ENCODE data around the gene NR3C2.

DNA sequence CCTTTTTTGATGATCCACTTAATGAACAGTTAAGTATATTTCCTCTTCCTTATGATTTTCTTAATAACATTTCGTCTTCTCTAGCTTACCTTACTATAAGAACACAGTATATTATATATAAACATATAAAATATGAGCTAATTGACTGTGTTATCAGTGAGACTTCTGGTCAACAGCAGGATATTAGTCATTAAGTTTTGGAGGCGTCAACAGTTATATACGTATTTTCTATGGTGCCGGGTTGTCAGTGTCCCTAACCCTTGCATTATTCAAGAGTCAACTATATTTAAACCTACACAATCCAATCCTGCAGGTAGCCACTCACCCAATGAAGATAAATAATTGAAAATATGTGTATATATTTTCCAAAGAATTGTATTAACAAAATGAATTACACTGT, 88.0 kb downstream of the NR3C2 start:
- TF ChIP-seq, protein P1, sequence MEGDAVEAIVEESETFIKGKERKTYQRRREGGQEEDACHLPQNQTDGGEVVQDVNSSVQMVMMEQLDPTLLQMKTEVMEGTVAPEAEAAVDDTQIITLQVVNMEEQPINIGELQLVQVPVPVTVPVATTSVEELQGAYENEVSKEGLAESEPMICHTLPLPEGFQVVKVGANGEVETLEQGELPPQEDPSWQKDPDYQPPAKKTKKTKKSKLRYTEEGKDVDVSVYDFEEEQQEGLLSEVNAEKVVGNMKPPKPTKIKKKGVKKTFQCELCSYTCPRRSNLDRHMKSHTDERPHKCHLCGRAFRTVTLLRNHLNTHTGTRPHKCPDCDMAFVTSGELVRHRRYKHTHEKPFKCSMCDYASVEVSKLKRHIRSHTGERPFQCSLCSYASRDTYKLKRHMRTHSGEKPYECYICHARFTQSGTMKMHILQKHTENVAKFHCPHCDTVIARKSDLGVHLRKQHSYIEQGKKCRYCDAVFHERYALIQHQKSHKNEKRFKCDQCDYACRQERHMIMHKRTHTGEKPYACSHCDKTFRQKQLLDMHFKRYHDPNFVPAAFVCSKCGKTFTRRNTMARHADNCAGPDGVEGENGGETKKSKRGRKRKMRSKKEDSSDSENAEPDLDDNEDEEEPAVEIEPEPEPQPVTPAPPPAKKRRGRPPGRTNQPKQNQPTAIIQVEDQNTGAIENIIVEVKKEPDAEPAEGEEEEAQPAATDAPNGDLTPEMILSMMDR (conservative IDR thresholded peaks at IDR 0.05; ENCODE audit: low read depth, low read length): no peak
- TF ChIP-seq EZH2 (IDR thresholded peaks at IDR 0.05; ENCODE audit: borderline replicate concordance, low read depth, low read length, poor library complexity, severe bottlenecking): no peak

Measured in A673 (cell line).